ENCODE measurements around the gene RSRC2.

- no peak for TF ChIP-seq POLR2A (IDR thresholded peaks at IDR 0.05)
- no peak for TF ChIP-seq CTCF (IDR thresholded peaks at IDR 0.05 in 4 of 5, conservative IDR thresholded peaks at IDR 0.05 in 1 of 5)
Observed at GRCh38 chr12:122516544-122517361, 10.0 kb downstream of the RSRC2 start.
